SK-N-MC (cell line): ENCODE measurements around the gene OR2AG2.

Experiments
- DNase-seq: peaks from one replicate; pipeline ENCODE4 v3.0.0-alpha.2; 2011; ENCODE audit warnings: low read depth, low spot score
- H3K27ac ChIP-seq: fragments of 200-600 bp; sonication (generic); 2 replicates; pipeline ENCODE4 v1.5.1; 2016; ENCODE audit warnings: mixed run types
- H3K36me3 ChIP-seq: fragments of 200-600 bp; sonication (generic); 2 replicates; pipeline ENCODE4 v1.6.1; 2017; ENCODE audit warnings: antibody characterized with exemption, low read length, mixed read lengths; ENCODE audit not compliant: insufficient read depth
- H3K4me3 ChIP-seq: fragments of 200-600 bp; sonication (generic); 2 replicates; pipeline ENCODE4 v1.5.1; 2016
- H3K9ac ChIP-seq: fragments of 200-600 bp; sonication (generic); 2 replicates; pipeline ENCODE4 v1.8.0; 2017; ENCODE audit warnings: mixed run types, mixed read lengths; ENCODE audit not compliant: insufficient read length
- H3K9me3 ChIP-seq: fragments of 200-600 bp; sonication (generic); 2 replicates; pipeline ENCODE4 v1.6.1; 2017; ENCODE audit warnings: low read depth, mild to moderate bottlenecking, antibody characterized with exemption, low read length, moderate library complexity, mixed read lengths
- EZH2 ChIP-seq: fragments of 200-600 bp; sonication (generic); IDR thresholded peaks from one replicate; pipeline ENCODE4 v1.6.1; 2017; ENCODE audit warnings: antibody characterized with exemption
- FOXP2 ChIP-seq: optimal IDR thresholded peaks from 2 replicates; pipeline ENCODE3; 2011; ENCODE audit warnings: mild to moderate bottlenecking, moderate library complexity; ENCODE audit not compliant: insufficient read depth; ENCODE audit errors: extremely low read length, control extremely low read depth
- POLR2AphosphoS5 ChIP-seq: IDR thresholded peaks from 2 replicates; pipeline ENCODE4 v1.6.1; 2012; ENCODE audit warnings: mild to moderate bottlenecking, low read depth, low read length, borderline replicate concordance

Gene OR2AG2

DNA sequence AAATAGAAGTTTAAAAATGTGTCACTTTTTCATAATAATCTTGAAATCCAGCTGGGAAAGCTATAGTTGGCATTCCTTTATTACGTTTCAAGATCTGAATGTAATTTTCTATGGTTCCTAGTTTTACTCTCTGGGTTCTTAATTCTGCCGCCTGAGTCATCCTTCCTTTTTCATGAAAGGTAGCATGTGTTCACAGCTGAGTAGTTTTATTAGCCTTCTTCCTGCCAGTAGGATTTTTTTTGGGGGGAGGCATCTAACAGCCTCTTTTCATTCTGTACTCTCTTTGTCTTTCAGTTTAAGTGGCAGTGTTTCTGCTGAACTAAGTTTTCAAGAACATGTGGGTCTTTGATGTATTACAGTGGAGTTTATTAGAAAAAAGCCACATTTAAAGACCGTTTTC is 36.5 kb downstream of the OR2AG2 start:
- H3K4me3 ChIP-seq = peak overlapping the region; percentile 49
- TF ChIP-seq EZH2 (no peak), POLR2AphosphoS5 (no peak), FOXP2 (no peak)

DNA sequence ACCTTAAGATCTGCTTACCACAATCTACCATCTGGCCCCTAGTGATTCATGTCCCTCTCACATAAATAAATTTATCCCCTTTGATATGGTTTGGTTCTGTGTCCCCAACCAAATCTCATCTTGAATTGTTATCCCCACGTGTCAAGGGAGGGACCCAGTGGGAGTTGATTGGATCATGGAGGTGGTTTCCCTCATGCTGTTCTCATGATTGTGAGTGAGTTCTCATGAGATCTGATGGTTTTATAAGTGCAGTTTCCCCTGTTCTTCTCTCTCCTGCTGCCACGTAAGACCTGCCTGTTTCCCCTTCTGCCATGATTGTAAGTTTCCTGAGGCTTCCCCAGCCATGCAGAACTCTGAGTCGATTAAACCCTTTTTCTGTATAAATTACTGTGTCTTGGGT is 37.2 kb downstream of the OR2AG2 start:
- Histone ChIP-seq H3K36me3 (no peaks in the 10 kb centered on the region), H3K9ac (no peak overlapping the region), H3K4me3 (no peak overlapping the region), H3K27ac (peak overlapping the region; percentile 96), H3K9me3 (no peaks in the 10 kb centered on the region)
- no peak for DNase-seq
- TF ChIP-seq POLR2AphosphoS5 = no peak
- TF ChIP-seq FOXP2 = no peak
- no peak for TF ChIP-seq EZH2

More for the DNA sequence above, 36.5 kb downstream of the OR2AG2 start:
- H3K27ac ChIP-seq = peak overlapping the region; percentile 96
- no peak for DNase-seq
- H3K9ac ChIP-seq = peak overlapping the region; percentile 55
- H3K36me3 ChIP-seq = no peaks in the 10 kb centered on the region
- no peaks in the 10 kb centered on the region for H3K9me3 ChIP-seq

- Histone ChIP-seq H3K4me3 (no peak overlapping the region), H3K9me3 (no peaks in the 10 kb centered on the region), H3K36me3 (no peaks in the 10 kb centered on the region), H3K27ac (no peak overlapping the region), H3K9ac (no peak overlapping the region)
- TF ChIP-seq FOXP2 = no peak
- TF ChIP-seq EZH2 = no peak
- TF ChIP-seq POLR2AphosphoS5 = no peak
- DNase-seq = no peak
Observed at GRCh38 chr11:6733326-6734275, 38.2 kb downstream of the OR2AG2 start.

GRCh38 chr11:6727971-6728760 is 43.6 kb downstream of the OR2AG2 start:
- H3K36me3 ChIP-seq = no peaks in the 10 kb centered on the region
- no peaks in the 10 kb centered on the region for H3K9me3 ChIP-seq
- H3K4me3 ChIP-seq = no peak overlapping the region
- DNase-seq = no peak
- TF ChIP-seq EZH2 (no peak), FOXP2 (no peak), POLR2AphosphoS5 (no peak)
- no peak overlapping the region for H3K27ac ChIP-seq
- H3K9ac ChIP-seq = no peak overlapping the region

- no peak overlapping the region for H3K4me3 ChIP-seq
- no peaks in the 10 kb centered on the region for H3K36me3 ChIP-seq
- DNase-seq = no peak
- no peak for TF ChIP-seq FOXP2
- no peak for TF ChIP-seq EZH2
- no peak for TF ChIP-seq POLR2AphosphoS5
- no peak overlapping the region for H3K27ac ChIP-seq
- H3K9me3 ChIP-seq = no peaks in the 10 kb centered on the region
- H3K9ac ChIP-seq = no peak overlapping the region
Observed at GRCh38 chr11:6725386-6725896, 46.3 kb downstream of the OR2AG2 start.

- Histone ChIP-seq H3K36me3 (no peaks in the 10 kb centered on the region), H3K27ac (no peak overlapping the region), H3K4me3 (no peak overlapping the region), H3K9me3 (no peaks in the 10 kb centered on the region), H3K9ac (no peak overlapping the region)
- no peak for DNase-seq
- TF ChIP-seq FOXP2 (no peak), POLR2AphosphoS5 (no peak), EZH2 (no peak)
Observed at GRCh38 chr11:6724013-6724412, 47.8 kb downstream of the OR2AG2 start.

DNA sequence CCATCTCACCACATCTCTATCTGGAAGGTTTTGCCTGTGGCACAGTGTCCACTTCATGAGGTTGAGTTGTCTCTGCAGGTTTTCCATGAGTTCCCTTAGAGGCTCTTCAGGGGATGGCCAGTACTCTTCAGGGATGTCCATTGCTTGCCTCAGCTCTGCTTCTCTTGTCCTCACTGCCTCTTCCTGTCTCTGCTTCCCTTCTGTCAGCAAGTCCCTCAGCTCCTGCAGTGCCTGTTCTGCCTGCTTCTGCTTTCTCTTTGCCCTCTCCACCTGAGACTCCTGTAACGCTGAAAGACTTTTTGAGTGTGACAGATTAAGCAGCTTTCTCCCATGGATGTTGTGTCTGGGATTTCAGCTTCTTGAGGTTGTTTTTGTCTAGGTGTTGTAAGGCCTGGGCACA is 50.4 kb downstream of the OR2AG2 start:
- no peaks in the 10 kb centered on the region for H3K36me3 ChIP-seq
- TF ChIP-seq EZH2 (no peak), FOXP2 (no peak), POLR2AphosphoS5 (no peak)

GRCh38 chr11:6719576-6719975 is 52.2 kb downstream of the OR2AG2 start:
- TF ChIP-seq EZH2 = no peak
- TF ChIP-seq POLR2AphosphoS5 = no peak
- no peak for TF ChIP-seq FOXP2
- Histone ChIP-seq H3K9ac (no peak overlapping the region), H3K27ac (no peak overlapping the region), H3K4me3 (no peak overlapping the region), H3K36me3 (no peaks in the 10 kb centered on the region), H3K9me3 (no peaks in the 10 kb centered on the region)
- DNase-seq = no peak

More for the DNA sequence above, 50.4 kb downstream of the OR2AG2 start:
- Histone ChIP-seq H3K9ac (no peak overlapping the region), H3K27ac (no peak overlapping the region), H3K4me3 (no peak overlapping the region), H3K9me3 (no peaks in the 10 kb centered on the region)
- no peak for DNase-seq

DNA sequence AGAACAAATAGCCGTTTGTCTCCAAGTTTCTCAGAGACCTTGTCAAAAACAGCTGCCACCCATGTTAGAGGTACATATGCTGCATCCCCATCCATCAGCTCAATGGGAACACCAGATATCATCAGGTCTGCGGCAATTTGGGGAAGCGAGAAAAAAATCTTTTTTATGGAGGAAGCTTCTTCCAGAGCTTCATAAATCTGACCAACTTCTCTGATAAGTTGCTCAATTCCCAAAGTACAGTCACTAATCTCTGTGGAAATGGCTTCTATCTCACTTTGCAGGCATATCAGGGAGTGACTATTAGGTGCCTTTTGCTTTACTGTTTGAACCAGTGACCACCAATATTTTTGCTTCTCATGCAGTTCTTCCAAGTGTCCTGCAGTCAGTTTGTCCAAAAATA is 54.4 kb downstream of the OR2AG2 start:
- Histone ChIP-seq H3K36me3 (no peaks in the 10 kb centered on the region), H3K9ac (no peak overlapping the region), H3K4me3 (no peak overlapping the region), H3K9me3 (no peaks in the 10 kb centered on the region), H3K27ac (no peak overlapping the region)
- TF ChIP-seq EZH2 (no peak), POLR2AphosphoS5 (no peak), FOXP2 (no peak)
- no peak for DNase-seq
